GM04503 (cell line): Measurements from ENCODE around the gene SAMD4A.
"Not testable (repeated sequence)": the region's sequence is repeated elsewhere in the genome, so short reads cannot be mapped to it uniquely, and the experiment has no call there.

ENCODE experiments used
- DNase-seq: peaks from one replicate; pipeline ENCODE4 v3.0.0-alpha.2; 2012; ENCODE audit warnings: low read depth

The SAMD4A gene

DNA sequence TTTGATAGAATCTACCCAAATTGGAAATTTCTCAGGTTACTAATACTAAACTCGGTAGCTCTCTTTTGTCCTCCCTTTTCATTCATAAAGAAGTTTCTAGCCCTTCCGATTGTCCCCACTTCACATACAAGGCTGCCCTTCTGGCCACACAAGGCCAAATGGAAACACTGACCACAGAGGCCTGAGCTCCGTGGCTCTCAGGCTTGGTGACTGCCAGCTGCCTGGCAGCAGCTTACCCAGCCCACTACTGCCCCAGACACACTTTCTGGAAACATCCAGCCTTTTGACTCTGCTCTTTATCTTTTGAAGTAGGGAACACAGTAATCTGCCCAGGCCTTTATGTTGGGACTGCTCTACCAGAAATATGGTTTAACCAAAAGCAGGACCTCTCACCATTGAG, 168.5 kb downstream of the SAMD4A start:
- DNase-seq: no peak

DNA sequence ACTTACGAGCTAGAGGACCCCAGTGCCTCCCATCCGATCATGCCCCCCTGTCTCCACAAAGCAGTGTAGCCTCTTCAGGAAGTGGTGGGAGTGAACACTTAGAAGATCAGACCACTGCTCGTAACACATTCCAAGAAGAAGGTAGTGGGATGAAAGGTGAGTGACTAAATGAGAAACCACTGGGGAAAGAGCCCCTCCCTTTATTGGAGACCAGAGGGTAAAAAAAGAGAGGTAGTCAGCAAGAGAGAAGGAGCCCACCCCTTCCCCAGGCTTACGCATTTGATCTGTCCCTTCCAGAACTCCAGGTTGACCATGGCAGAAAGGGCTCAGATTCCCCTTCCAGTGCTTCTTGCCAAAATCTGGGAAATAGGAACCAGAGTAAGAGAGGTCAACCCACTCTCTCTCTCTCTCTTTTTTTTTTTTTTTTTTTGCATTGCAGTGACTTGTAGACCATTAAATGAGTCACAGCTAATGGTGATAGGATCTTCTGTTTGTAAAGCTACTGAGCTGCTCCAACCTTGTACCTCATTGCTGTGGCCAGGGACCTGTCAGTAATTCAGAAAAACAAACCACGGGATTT, 170.3 kb downstream of the SAMD4A start:
- no peak for DNase-seq

DNA sequence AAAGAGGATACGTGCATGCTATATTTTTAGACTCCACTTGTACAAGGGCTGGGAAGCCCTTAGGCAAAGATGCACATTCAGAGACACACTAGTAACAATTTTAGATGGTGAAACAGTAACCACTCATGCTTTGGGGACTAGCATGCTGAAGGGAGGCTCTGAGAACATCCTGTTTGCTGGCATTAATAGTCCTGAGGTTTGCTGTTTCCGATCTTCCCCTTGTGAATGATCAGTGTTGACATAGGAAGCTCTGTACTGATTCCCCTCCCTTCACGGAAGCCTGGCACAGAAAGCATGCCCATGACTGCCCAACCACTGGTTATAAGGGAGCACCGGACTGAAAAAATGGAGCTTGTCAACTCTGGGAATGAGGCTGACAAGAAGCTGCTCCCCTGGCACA, 171.1 kb downstream of the SAMD4A start:
- no peak for DNase-seq

DNA sequence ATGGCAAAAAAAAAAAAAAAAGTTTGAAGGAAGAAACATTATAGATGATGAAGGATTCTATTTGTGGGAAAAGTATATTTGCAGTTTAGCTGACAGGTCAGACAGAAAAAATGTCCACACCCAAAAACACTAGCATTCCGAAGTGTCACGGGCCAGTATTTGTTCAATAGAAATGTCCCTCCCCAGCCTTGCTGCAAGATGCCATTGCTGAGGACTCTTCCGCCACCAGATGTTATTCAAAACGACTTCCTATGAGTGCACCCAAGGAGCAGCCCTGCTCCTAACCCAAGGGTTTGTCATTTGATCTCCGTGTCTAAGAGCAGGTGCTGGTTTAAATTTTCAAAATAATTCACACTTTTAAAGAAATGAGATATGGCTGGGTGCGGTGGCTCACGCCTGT, 172.6 kb downstream of the SAMD4A start:
- DNase-seq: no peak

DNA sequence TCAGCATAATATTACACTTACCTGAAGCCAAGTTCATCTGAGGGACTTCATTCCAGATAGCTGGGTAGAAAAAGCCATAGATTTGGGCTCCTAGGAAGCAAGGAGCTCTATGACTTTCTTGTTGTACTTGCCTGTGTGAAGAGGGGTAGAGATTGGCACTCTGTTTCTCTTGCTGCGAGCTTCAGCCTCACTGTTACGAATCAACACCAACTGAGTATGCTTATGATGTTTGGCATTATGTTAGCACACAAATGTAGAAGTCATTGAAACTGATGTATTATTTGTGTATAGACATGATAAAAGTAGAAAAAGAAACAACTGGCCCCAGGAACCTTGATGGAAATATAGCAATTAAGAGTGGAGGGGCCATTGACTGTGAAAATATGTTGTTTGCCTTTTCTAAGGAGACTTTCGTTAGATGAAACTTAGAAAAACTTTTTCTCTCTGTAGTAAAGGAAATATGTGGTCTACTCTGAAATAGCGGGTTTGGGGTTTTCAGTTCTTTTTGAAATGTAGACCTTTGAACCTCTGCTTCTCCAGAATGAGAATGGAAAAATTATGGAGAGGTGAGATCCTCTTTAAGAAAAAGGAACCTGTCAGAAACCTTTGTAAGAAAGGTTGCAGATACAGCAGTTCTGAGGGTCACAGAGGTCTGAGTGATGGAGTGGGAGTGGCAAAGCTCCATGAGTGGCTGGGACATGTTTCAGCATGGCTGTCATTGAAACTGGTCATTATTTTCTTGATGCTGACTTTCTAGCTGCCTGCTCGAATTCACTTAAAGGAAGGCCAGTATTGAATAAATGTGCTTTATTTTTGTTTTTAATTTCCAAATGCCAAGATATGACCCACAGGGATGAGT, 175.8 kb downstream of the SAMD4A start:
- DNase-seq: no peak

DNA sequence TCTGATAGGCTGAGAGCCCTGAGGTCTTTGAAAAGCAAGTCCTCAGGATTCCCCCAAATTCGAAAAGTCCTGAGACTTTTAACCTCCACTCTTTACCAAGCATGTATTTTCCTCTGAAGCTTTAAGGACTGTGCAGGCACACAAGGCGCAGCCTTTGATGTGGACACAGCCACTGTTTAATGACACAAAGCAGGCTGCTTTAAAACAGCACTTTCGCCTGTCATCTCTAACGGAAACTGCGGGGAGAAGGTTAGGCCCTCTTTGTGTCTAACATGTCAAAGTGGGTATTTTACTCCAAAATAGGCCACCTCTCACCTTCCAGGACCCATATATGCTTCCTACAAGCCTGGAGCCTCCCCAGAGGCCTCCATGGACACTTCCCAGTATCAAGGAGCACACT, 176.5 kb downstream of the SAMD4A start:
- no peak for DNase-seq

DNA sequence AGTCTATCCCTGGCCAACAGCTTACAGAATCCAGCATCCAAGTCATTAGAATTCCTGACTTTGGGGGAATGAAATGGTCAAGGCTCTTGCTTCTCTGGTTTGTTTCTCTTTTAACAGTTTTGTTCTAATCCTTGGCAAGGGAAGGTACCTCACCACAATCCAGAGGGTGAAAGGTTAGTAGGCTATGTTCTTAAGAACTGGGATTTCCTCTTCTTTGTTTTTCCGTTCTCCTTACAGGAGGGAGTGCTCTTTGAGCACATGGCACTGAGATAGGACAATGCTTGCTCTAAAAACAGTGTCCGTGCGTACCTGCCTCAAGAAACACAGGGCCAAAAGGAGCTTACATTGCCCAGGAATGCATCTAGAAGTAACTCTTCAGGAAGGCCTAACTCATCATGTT, 179.1 kb downstream of the SAMD4A start:
- no peak for DNase-seq

DNA sequence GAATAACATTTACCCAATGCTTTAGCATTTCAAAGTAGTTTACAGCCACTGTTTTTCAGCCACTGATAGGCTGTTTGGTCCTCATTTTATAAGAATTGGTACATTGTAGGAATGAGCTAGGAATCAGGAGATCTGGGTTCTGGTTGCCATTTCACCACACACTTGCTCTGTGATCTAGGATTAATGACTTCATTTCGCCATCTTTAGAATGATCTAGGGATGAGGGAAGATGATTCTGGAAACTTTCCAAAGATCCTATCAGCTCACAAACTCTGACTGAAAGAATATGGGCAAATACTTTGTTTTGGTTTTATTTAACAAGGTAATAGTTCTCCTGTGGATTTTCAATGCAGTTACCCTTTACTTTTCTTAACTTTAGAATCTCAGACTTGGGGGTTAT, 180.7 kb downstream of the SAMD4A start:
- no peak for DNase-seq

DNA sequence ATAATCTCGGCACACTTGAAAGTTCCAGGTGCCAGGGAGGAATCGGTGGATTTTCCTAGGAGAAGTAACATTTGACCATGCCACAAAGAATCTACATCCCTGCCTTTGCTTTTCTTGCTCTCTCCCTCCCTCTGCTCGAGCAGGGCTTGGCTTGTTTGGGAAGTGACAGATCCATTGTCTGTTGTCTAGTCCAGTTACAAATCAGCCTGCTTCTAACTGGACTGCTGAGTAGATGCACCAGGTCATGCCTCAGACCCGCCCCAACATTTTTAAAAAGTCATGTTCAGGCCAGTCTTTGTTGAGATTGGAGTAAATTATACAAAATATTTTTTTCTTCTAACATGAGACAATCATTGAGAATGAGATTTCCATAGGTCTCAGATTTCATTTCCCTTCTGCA, 182.3 kb downstream of the SAMD4A start:
- DNase-seq: no peak

DNA sequence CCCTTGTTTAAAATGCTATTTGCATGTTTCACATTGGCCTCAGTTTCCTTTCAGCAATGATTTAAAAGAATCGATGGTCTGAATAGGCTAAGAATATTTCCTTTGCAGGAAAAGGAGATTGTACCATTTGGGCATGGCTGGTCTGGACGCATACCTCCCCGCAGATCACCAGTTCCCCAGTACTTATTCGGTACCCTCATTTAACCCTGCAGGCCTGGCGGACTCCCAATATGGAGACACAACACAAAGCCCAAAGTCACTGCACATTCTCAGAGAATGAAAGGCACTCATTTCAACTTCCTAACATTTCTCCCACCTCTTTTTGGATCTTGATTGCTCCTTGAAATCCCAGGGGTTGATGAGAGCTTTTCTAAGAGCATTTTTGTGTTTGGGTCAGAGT, 182.8 kb downstream of the SAMD4A start:
- DNase-seq: no peak

DNA sequence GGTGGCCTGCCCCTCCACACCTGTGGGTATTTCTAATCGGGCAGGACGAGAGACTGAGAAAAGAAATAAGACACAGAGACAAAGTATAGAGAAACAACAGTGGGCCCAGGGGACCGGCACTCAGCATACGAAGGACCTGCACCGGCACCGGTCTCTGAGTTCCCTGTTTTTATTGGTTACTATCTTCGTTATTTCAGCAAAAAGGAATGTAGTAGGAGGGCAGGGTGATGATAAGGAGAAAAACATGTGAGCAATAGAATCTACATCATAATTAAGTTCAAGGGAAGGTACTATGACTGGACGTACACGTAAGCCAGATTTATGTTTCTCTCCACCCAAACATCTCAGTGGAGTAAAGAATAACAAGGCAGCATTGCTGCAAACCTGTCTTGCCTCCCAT, 185.7 kb downstream of the SAMD4A start:
- DNase-seq: not testable (repeated sequence)

DNA sequence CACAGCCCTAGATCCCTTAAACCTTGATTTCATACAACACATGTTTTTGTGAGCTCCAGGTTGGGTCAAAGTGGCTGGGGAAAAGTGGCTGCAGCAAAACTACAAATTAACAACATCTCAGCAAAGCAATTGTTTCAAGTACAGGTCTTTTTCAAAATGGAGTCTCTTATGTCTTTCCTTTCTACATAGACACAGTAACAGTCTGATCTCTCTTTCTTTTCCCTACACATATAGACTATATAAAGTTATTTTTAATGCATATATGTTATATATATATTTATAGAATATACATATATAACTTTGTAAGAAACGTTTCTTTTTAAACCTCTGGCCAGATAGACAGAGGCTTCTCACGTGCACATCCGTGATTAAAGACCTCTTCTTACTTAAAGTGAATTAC, 186.5 kb downstream of the SAMD4A start:
- not testable (repeated sequence) for DNase-seq

DNA sequence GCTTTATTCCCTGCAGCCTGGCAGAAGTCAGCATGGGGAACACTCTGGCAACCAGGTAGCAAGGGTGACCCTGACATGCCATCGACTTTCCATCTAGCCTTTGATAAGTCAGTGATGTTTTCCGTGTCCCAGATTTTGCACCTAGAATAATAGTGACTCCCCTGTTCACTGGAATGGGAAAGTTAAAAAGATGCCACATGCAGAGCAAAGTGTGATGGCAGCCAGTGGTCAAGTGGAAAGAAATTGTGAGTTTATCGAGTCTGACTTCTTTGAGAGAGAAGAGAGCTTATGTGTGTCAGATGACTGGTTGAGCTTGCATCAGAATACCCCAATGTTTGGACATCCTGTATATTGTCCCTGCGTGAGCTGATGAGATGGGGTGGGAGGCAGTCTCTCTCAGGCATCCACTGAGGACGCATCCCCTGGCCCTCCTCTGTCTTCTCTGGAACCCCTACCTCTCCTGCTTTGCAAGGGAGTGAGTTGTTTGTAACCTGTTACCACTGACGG, 187.2 kb downstream of the SAMD4A start:
- no peak for DNase-seq

DNA sequence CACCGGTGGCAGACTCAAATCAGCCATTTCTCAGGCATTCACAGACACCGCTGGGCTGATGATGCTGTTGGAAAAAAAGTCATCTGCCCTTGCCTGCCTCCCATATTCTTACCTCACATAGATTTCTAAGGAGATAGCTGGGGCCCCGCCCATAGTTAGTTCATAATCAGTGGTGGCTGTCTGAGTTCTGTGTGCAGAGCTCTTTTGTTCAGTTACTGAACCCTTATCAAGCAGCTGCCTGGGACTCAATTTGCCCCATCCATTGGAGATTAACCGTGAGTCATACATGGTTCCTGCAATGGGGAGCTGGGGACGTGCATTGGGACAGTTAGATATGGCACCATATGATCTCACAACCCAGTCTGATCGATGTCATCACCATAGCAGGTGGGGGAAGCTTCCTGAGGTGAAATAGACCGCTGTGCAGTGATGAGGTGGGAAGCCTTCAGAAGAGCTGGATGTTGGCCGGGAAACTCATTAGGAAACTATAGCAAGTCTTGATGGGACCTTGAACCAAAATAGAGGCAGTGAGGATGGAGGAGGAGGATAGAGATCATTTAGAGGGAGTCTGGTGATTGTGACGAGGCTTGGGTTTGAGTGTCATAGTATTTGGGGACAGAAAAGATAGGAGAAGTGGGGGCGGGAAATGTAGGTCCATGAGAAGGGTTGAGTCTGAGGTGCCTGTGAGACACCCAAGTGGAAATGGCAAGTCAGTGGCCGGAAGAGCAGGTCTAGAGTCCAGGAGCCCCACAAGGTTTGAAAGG, 187.9 kb downstream of the SAMD4A start:
- no peak for DNase-seq

DNA sequence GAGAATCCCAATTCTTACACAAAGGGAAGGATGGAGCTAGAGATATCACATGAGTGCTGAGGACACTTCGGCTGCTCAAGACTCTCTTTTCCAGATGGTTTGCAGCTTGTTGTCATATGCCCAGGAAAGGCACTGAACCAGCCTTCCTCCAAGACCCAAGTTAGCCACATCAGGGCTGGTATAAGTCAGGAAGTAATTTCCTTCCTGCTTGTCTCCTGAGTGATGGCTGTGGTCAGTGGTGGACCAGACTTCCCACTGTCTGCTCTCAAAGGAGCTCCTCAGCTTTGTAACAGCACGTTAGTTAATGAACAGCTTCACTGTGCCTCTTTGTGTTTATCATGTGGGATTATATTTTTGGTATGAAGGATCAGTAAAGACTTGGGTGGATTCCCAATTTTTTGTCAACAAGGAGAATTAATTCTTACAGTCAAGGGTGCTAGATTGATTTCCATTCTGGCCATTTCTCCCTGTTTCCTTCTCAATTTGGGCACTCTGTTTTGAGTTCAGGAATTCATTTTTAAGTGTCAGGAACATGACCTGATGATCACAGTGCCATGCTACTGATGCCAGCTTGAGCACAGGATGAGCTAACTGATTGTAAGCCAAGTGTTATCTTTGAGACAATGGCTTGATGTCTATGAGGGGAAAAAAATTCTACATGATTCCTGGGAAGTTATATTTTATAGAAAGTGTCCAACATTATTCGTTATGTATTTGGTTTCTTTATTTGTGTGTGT, 189.9 kb downstream of the SAMD4A start:
- no peak for DNase-seq

DNA sequence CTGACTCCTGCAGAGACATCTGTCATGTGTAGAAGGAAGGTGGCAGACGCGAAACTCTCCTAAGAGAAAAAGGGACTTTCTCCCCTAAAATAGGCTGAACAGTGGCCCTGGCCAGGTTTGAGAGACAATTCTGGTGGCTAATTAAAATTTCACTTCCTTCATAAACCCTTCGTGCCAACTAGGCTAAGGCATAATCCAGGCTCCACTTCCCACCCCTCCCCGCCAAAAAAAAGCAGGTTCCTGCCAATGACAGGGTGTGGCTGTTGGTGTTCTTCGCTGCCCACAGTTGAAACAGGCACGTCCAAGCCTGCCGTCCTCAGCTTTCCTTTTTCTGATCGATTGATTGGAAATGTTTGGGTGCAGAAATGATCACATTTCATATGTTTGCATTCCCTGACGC, 191.1 kb downstream of the SAMD4A start:
- DNase-seq: no peak

DNA sequence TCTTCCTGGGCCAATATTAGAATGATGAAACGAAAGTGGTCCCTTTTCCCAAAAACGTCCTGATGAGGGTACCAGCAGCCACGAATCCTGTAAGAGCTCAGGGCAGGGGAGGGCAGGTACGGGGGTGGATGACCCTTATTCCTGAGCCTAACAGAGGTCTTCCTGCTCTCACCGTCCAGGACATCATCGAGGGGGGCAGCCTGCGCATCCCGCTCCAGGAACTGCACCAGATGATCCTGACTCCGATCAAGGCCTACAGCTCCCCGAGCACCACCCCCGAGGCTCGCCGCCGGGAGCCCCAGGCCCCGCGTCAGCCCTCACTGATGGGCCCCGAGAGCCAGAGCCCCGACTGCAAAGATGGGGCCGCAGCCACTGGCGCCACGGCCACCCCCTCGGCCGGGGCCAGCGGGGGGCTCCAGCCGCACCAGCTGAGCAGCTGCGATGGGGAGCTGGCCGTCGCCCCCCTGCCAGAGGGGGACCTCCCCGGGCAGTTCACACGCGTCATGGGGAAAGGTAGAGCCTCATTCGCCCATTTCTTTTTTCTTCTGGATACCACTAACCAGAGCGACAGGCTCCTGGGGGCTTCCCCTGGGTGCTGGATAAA, 193.2 kb downstream of the SAMD4A start:
- DNase-seq: no peak

DNA sequence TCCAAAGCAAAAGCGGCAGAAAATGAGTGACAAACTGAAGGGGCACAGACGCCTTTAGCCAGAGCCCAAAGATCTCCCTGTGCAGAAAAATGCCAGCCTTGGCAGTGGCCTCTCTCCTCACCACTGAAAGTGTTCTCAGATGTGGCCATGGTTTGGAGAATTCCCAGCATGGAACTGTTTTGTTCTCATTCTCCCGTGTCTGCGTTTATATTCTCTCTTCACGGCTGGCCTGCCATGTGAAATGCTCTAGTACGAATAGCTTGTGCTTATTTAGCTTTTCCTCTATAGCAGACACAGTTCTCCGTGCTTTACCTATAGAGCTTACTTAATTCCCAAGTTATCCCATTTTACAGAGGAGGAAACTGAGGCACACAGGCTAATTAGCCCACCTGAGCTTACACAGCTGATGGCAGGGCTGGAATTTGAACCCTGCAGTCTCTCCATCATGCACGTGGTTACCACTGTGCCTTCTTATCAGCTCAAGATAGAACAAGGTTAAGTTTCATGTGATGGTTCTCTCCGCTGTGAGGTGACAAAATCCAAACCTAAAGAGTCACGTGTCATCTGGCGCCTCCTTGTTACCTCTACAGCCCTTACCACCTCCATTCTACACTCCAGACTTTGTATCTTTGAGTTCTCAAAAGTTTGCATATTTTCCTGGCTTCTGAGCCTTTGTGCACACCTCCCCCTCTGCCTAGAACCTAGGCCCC, 194.1 kb downstream of the SAMD4A start:
- no peak for DNase-seq

DNA sequence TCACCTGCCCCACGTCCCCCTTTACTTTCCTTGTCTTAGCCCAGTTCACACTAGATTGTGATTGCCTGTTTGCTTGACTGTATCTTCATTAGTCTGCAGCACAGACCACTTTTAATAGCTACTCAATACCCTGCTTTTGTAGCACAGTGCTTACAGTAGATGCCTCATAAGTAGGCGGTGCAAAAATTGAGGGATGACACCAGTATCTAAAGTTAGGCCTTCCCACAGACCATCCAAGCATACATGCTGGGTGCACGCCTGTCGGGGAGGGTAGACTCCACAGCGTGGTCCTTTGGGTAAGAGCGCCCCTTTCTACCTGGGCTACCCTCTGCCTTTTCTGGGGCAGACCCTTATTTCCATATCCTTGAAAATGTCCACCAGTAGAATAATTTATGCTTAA, 194.9 kb downstream of the SAMD4A start:
- no peak for DNase-seq

DNA sequence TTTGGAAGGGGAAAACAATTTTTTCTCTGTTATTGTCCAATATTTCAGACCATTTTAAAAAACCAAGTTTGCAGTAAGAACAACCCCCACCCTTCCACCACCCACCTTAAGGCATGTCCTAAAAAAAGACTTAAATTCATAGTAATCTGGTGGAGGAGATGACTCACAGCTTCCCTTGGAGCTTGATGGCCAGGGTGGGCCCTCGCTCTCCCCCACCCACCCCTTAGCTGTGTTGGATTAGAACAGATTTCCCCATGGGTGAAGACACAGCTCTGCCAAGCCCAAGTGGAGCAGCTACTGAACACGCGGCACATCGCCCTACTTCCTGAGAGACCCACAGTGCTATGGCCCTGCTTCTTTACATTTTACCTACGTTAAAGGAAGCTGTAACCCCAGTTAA, 195.4 kb downstream of the SAMD4A start:
- DNase-seq: no peak

DNA sequence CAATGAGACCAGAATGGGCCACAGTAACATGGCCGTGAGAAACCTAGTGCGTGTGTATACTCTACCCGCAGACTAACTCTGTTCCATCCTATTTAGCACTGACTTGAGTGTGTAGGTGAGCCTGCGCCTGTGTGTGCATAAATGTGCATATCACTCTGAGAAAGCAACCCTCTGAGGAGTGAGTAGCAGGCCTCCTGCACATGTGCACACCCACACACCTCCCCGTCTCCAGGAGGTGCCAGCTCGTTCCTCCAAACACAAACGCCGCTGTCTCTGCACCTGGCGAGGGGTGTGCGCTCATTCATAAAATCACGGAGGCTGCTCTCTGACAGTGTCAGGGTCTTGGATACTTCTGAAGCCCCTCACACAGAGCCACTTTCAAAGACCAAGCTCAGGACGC, 196.8 kb downstream of the SAMD4A start:
- DNase-seq: no peak
